Lung (tissue), 12 donors: ENCODE measurements around the gene FBP1. TPM values are rescaled to one million over a fixed set of nuclear protein-coding genes. Genes with fewer than 3 reads are reported as not detected.

ENCODE experiments used
- ATAC-seq: fragments of 200-7000 bp; cut with Tn5 transposase; one replicate; pipeline ENCODE4 v1.9.1; 2020; ENCODE audit warnings: moderate number of reproducible peaks; ENCODE audit not compliant: insufficient read depth, low FRiP score
- DNase-seq, 3 donors: peaks; one replicate each; pipeline ENCODE4 v3.0.0-alpha.2; 2013 to 2017
- H3K27ac ChIP-seq, 2 donors: one replicate each; pipeline ENCODE4 v1.5.1; 2013; ENCODE audit warnings: mild to moderate bottlenecking in 2 of 2, moderate library complexity in 2 of 2, control low read depth in 1 of 2, inconsistent platforms in 1 of 2, low read depth in 1 of 2, low read length in 1 of 2
- H3K27me3 ChIP-seq, 3 donors: one replicate each; pipeline ENCODE4 v1.5.1; 2013; ENCODE audit warnings: low read length in 2 of 3; ENCODE audit not compliant: control insufficient read depth in 3 of 3, insufficient read depth in 3 of 3
- H3K36me3 ChIP-seq, 4 donors: one replicate each; pipeline ENCODE4 v1.5.1; 2013; ENCODE audit warnings: low read length in 4 of 4, mild to moderate bottlenecking in 1 of 4, moderate library complexity in 1 of 4; ENCODE audit not compliant: control insufficient read depth in 4 of 4, insufficient read depth in 4 of 4
- H3K4me1 ChIP-seq, 5 donors: one replicate each; pipeline ENCODE4 v1.5.1; 2013; ENCODE audit warnings: low read length in 5 of 5, mild to moderate bottlenecking in 2 of 5, moderate library complexity in 1 of 5; ENCODE audit not compliant: control insufficient read depth in 5 of 5, insufficient read depth in 5 of 5
- H3K4me3 ChIP-seq: one replicate; pipeline ENCODE4 v1.5.1; 2013; ENCODE audit warnings: mild to moderate bottlenecking, control low read depth, moderate library complexity
- H3K9ac ChIP-seq, 2 donors: one replicate each; pipeline ENCODE4 v1.5.1; 2013; ENCODE audit warnings: low read length in 2 of 2, control low read depth in 1 of 2; ENCODE audit not compliant: insufficient read depth in 1 of 2
- H3K9me3 ChIP-seq, 4 donors: one replicate each; pipeline ENCODE4 v1.5.1; 2013; ENCODE audit warnings: low read length in 3 of 4, mild to moderate bottlenecking in 1 of 4, moderate library complexity in 1 of 4; ENCODE audit not compliant: control insufficient read depth in 4 of 4, insufficient read depth in 3 of 4
- CTCF ChIP-seq: IDR thresholded peaks from 2 replicates; pipeline ENCODE4 v1.5.1; 2012; ENCODE audit warnings: mild to moderate bottlenecking; ENCODE audit errors: control extremely low read depth, extremely low read depth
- WGBS, 2 donors: extraction: QIAGEN DNeasy Blood & Tissue Kit; methylation state at CpG; one replicate each; pipeline ENCODE4 v1.1.7; 2013; 5-methylcytosine and 5-hydroxymethylcytosine counted together
- polyA plus RNA-seq, 2 donors: library from polyadenylated mRNA; stranded (reverse); fragments of 200-250 nt; gene quantifications; one replicate each; pipeline ENCODE4 v1.2.1, GENCODE V29; 2013
- total RNA-seq, 2 donors: library from RNA; depleted of rRNA in 1 of 2; stranded (reverse); fragments of >200 nt in 1 of 2; gene quantifications; one replicate each; pipeline ENCODE4 v1.2.1, GENCODE V29; 2014 to 2021
- donor health status: control.
- donor health status: control.
- donor health status: Bipolar disorder and iron deficiency.
- donor health status: healthy.
- donor health status: DM: yes; HTN: yes; CAD: no.

FBP1 gene
- total and polyA plus RNA-seq, 4 donors, result 17.1 to 259 (median 154) TPM

- no peaks in the 10 kb centered on the region for H3K27me3 ChIP-seq
- no peaks in the 10 kb centered on the region for H3K36me3 ChIP-seq
- no peak overlapping the region for H3K9ac ChIP-seq
- no peak for TF ChIP-seq CTCF
- no peak for ATAC-seq
- DNase-seq, result peak in 1 of 3 donors; percentile 13
- H3K9me3 ChIP-seq, result no peaks in the 10 kb centered on the region
- no peak overlapping the region for H3K4me3 ChIP-seq
- H3K27ac ChIP-seq, result no peak overlapping the region
- 55 to 71% methylated on average over 4 of the region's 4 CpGs for WGBS, 2 donors
- peaks cover 0 to 10% (median 0%) of the 10 kb centered on the region in 5 donors for H3K4me1 ChIP-seq
Measured at GRCh38 chr9:94586316-94586715, 53.0 kb downstream of the FBP1 start.

- DNase-seq (no peak), ATAC-seq (no peak)
- no peaks in the 10 kb centered on the region for H3K27me3 ChIP-seq
- 83 to 91% methylated on average over 6 of the region's 6 CpGs for WGBS, 2 donors
- H3K4me1 ChIP-seq, result peaks cover 0 to 10% (median 0%) of the 10 kb centered on the region in 5 donors
- no peak overlapping the region for H3K9ac ChIP-seq
- H3K27ac ChIP-seq, result no peak overlapping the region
- no peak for TF ChIP-seq CTCF
- no peaks in the 10 kb centered on the region for H3K9me3 ChIP-seq
- no peaks in the 10 kb centered on the region for H3K36me3 ChIP-seq
- H3K4me3 ChIP-seq, result no peak overlapping the region
Measured at GRCh38 chr9:94584555-94584954, 54.8 kb downstream of the FBP1 start.

GRCh38 chr9:94581728-94582127, 57.6 kb downstream of the FBP1 start:
- no peaks in the 10 kb centered on the region for H3K27me3 ChIP-seq
- no peak overlapping the region for H3K9ac ChIP-seq
- no peak overlapping the region for H3K27ac ChIP-seq
- H3K9me3 ChIP-seq, result no peaks in the 10 kb centered on the region
- no peak overlapping the region for H3K4me3 ChIP-seq
- no peaks in the 10 kb centered on the region for H3K36me3 ChIP-seq
- peaks cover 0 to 16% (median 0%) of the 10 kb centered on the region in 5 donors for H3K4me1 ChIP-seq
- WGBS, 2 donors, result 92 to 95% methylated on average over 5 of the region's 5 CpGs
- no peak for TF ChIP-seq CTCF
- ATAC-seq (no peak), DNase-seq (no peak)

- Histone ChIP-seq H3K9me3 (no peaks in the 10 kb centered on the region), H3K27me3 (no peaks in the 10 kb centered on the region), H3K4me1 (peaks cover 0 to 12% (median 0%) of the 10 kb centered on the region in 5 donors), H3K4me3 (no peak overlapping the region), H3K9ac (no peak overlapping the region), H3K27ac (no peak overlapping the region), H3K36me3 (no peaks in the 10 kb centered on the region)
- WGBS, 2 donors, result 42 to 65% methylated on average over 2 of the region's 2 CpGs
- TF ChIP-seq CTCF, result no peak
- ATAC-seq (no peak), DNase-seq (peak in 2 of 3 donors; percentile 33 to 54)
Measured at GRCh38 chr9:94577571-94577970, 61.7 kb downstream of the FBP1 start.
